Liver (tissue), 9 donors: ENCODE results near the gene CDH22. TPM values are rescaled to one million over a fixed set of nuclear protein-coding genes. Genes with fewer than 3 reads are reported as not detected.

Experiments used
- DNase-seq: peaks from one replicate; pipeline ENCODE4 v3.0.0-alpha.2; 2017; ENCODE audit warnings: low spot score
- H3K27ac ChIP-seq, 2 donors: one replicate each; pipeline ENCODE4 v1.7.0; 2013; ENCODE audit warnings: inconsistent platforms in 2 of 2, low read length in 2 of 2, control low read depth in 1 of 2, low read depth in 1 of 2, mild to moderate bottlenecking in 1 of 2
- H3K27me3 ChIP-seq, 4 donors: one replicate each; pipeline versions ENCODE4 v1.6.1 to v1.7.0; 2013; ENCODE audit warnings: low read length in 3 of 4, inconsistent platforms in 1 of 4, mild to moderate bottlenecking in 1 of 4, moderate library complexity in 1 of 4; ENCODE audit not compliant: control insufficient read depth in 4 of 4, insufficient read depth in 4 of 4
- H3K36me3 ChIP-seq, 4 donors: one replicate each; pipeline versions ENCODE4 v1.6.1 to v1.7.0; 2013; ENCODE audit warnings: low read length in 3 of 4, mild to moderate bottlenecking in 3 of 4, low read depth in 1 of 4, moderate library complexity in 1 of 4; ENCODE audit not compliant: control insufficient read depth in 4 of 4, insufficient read depth in 3 of 4
- H3K4me1 ChIP-seq, 4 donors: one replicate each; pipeline versions ENCODE4 v1.6.1 to v1.7.0; 2013; ENCODE audit warnings: low read length in 3 of 4, mild to moderate bottlenecking in 3 of 4, moderate library complexity in 1 of 4; ENCODE audit not compliant: control insufficient read depth in 4 of 4, insufficient read depth in 4 of 4
- H3K4me3 ChIP-seq, 3 donors: one replicate each; pipeline versions ENCODE4 v1.6.1 to v1.7.0; 2013; ENCODE audit warnings: low read length in 3 of 3, control low read depth in 1 of 3, low read depth in 1 of 3, mild to moderate bottlenecking in 1 of 3
- H3K9ac ChIP-seq, 2 donors: one replicate each; pipeline ENCODE4 v1.7.0; 2013; ENCODE audit warnings: low read length in 2 of 2, mild to moderate bottlenecking in 2 of 2, moderate library complexity in 2 of 2, control low read depth in 1 of 2, low read depth in 1 of 2
- H3K9me3 ChIP-seq, 4 donors: one replicate each; pipeline versions ENCODE4 v1.6.1 to v1.7.0; 2013; ENCODE audit warnings: low read length in 3 of 4; ENCODE audit not compliant: control insufficient read depth in 4 of 4
- EGR1 ChIP-seq, 2 donors: IDR thresholded peaks; 2 replicates each; pipeline ENCODE4 v1.6.1; 2016 to 2018; ENCODE audit warnings: antibody characterized with exemption in 2 of 2, low read depth in 2 of 2
- FOXA1 ChIP-seq: IDR thresholded peaks from 2 replicates; pipeline ENCODE4 v1.6.1; 2016; ENCODE audit warnings: antibody characterized with exemption
- FOXA2 ChIP-seq: IDR thresholded peaks from 2 replicates; pipeline ENCODE4 v1.6.1; 2016; ENCODE audit warnings: antibody characterized with exemption
- GABPA ChIP-seq, 2 donors: IDR thresholded peaks in 1 of 2; conservative IDR thresholded peaks in 1 of 2; 2 replicates each; pipeline ENCODE4 v1.6.1; 2016; ENCODE audit warnings: antibody characterized with exemption in 2 of 2, mild to moderate bottlenecking in 1 of 2, moderate library complexity in 1 of 2
- HNF4A ChIP-seq, 2 donors: conservative IDR thresholded peaks; 2 replicates each; pipeline ENCODE4 v1.6.1; 2016; ENCODE audit warnings: antibody characterized with exemption in 2 of 2, mild to moderate bottlenecking in 2 of 2
- HNF4G ChIP-seq: IDR thresholded peaks from 2 replicates; pipeline ENCODE4 v1.6.1; 2016; ENCODE audit warnings: antibody characterized with exemption
- JUND ChIP-seq, 2 donors: IDR thresholded peaks; 2 replicates each; pipeline ENCODE4 v1.6.1; 2016; ENCODE audit warnings: antibody characterized with exemption in 2 of 2
- NR2F2 ChIP-seq: IDR thresholded peaks from 2 replicates; pipeline ENCODE4 v1.6.1; 2016; ENCODE audit warnings: antibody characterized with exemption
- RAD21 ChIP-seq, 2 donors: IDR thresholded peaks; 2 replicates each; pipeline ENCODE4 v1.6.1; 2016; ENCODE audit warnings: antibody characterized with exemption in 2 of 2, mild to moderate bottlenecking in 2 of 2
- RXRA ChIP-seq, 2 donors: IDR thresholded peaks; 2 replicates each; pipeline ENCODE4 v1.6.1; 2017 to 2018; ENCODE audit warnings: antibody characterized with exemption in 2 of 2, mild to moderate bottlenecking in 1 of 2
- SP1 ChIP-seq: IDR thresholded peaks from 2 replicates; pipeline ENCODE4 v1.6.1; 2018; ENCODE audit warnings: antibody characterized with exemption, mild to moderate bottlenecking
- TAF1 ChIP-seq: conservative IDR thresholded peaks from 2 replicates; pipeline ENCODE4 v1.6.1; 2016; ENCODE audit warnings: antibody characterized with exemption, mild to moderate bottlenecking
- YY1 ChIP-seq: IDR thresholded peaks from 2 replicates; pipeline ENCODE4 v1.6.1; 2016; ENCODE audit warnings: antibody characterized with exemption, mild to moderate bottlenecking
- WGBS: extraction: QIAGEN DNeasy Blood & Tissue Kit; methylation state at CpG from one replicate; pipeline ENCODE4 v1.1.7; 2013; 5-methylcytosine and 5-hydroxymethylcytosine counted together
- polyA plus RNA-seq, 2 donors: library from polyadenylated mRNA; stranded (reverse) in 1 of 2; unstranded in 1 of 2; fragments of 200-250 nt in 1 of 2; fragments of >200 nt in 1 of 2; fragmentation: Nextera tagmentation in 1 of 2; extraction: Ambion mirVana in 1 of 2; gene quantifications; one replicate each; pipeline versions ENCODE4 v1.2.1 to v1.2.3, GENCODE V29; 2013 to 2015
- total RNA-seq, 2 donors: library from RNA; depleted of rRNA; stranded (reverse); fragments of >200 nt; gene quantifications; one replicate each; pipeline ENCODE4 v1.2.3, GENCODE V29; 2014
- TF ChIP-seq, protein P1 (sequence below): IDR thresholded peaks from 2 replicates; pipeline ENCODE4 v1.6.1; 2016; ENCODE audit warnings: antibody characterized with exemption, mild to moderate bottlenecking
- TF ChIP-seq, protein P2 (sequence below): IDR thresholded peaks from 2 replicates; pipeline ENCODE4 v1.6.1; 2016; ENCODE audit warnings: antibody characterized with exemption
- TF ChIP-seq, protein P3 (sequence below): fragments of 150-350 bp; IDR thresholded peaks from 2 replicates; pipeline ENCODE4 v1.5.1; 2017; ENCODE audit warnings: improper control_type of control experiment, low read depth, low read length; ENCODE audit not compliant: missing input control
- TF ChIP-seq, protein P4 (sequence below): IDR thresholded peaks from 2 replicates; pipeline ENCODE4 v1.6.1; 2016; ENCODE audit warnings: antibody characterized with exemption
- TF ChIP-seq, protein P5 (sequence below): IDR thresholded peaks from 2 replicates; pipeline ENCODE4 v1.6.1; 2016; ENCODE audit warnings: antibody characterized with exemption
- donor health status: healthy.
- donor health status: healthy.
- donor health status: healthy.
- donor health status: healthy.
- donor health status: healthy.

The CDH22 gene
- total and polyA plus RNA-seq, 4 donors = 0.02 TPM; not detected in 3

DNA sequence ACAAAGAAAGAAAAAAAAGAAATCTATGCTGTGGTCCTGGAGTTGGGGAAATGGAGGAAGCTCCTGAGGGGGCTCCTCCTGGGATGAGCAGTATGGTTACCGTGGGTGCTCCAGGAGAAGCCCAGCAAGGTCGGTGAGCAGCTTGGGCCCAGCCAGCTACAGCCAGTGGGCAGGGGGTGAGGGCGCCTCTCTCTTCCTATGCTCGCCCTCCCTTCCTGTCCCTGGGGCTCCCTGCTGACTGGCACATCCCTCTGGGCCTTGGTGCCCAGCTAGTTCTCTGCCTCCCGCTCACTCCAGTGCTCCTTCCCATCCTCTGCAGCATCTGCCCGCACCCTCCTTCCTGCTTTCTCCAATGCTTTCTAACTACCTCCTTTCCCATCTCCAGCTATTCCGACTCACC, 173.6 kb downstream of the CDH22 start:
- DNase-seq = no peak
- TF ChIP-seq RAD21 (IDR thresholded peaks at IDR 0.05) (no peak), FOXA1 (no peak), RXRA (IDR thresholded peaks at IDR 0.05) (no peak), SP1 (no peak), JUND (IDR thresholded peaks at IDR 0.05) (no peak)
- TF ChIP-seq, protein P1, sequence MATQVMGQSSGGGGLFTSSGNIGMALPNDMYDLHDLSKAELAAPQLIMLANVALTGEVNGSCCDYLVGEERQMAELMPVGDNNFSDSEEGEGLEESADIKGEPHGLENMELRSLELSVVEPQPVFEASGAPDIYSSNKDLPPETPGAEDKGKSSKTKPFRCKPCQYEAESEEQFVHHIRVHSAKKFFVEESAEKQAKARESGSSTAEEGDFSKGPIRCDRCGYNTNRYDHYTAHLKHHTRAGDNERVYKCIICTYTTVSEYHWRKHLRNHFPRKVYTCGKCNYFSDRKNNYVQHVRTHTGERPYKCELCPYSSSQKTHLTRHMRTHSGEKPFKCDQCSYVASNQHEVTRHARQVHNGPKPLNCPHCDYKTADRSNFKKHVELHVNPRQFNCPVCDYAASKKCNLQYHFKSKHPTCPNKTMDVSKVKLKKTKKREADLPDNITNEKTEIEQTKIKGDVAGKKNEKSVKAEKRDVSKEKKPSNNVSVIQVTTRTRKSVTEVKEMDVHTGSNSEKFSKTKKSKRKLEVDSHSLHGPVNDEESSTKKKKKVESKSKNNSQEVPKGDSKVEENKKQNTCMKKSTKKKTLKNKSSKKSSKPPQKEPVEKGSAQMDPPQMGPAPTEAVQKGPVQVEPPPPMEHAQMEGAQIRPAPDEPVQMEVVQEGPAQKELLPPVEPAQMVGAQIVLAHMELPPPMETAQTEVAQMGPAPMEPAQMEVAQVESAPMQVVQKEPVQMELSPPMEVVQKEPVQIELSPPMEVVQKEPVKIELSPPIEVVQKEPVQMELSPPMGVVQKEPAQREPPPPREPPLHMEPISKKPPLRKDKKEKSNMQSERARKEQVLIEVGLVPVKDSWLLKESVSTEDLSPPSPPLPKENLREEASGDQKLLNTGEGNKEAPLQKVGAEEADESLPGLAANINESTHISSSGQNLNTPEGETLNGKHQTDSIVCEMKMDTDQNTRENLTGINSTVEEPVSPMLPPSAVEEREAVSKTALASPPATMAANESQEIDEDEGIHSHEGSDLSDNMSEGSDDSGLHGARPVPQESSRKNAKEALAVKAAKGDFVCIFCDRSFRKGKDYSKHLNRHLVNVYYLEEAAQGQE = no peak

DNA sequence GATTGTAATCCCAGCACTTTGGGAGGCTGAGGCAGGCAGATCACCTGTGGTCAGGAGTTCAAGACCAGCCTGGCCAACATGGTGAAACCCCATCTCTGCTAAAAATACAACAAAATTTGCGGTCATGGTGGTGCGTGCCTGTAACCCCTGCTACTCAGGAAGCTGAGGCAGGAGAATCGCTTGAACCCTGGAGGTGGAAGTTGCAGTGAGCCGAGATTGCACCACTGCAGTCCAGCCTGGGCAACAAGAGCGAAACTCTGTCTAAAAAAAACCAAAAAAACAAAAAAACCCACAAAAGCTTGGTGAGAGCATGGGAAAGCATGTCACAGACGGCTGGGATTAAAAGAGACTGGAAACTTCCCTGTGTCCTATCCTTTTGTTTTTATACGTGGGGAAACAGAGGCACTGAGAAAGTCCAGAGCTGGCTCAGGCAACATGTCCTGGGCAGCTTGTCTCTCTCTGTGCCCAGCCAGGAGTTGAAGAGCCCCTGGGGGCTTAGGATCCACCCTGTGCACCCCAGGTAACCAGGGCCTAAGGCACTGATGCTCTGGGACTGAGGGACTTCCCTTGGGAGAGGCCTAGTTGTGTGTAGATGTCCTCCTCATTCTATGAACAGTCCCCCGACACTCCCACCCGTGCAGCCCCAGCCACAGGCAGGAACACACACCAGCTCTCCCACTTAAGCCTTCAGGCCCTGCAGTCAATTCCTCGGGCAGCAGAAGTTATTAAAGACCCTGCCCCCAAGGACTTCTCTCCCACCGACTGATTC, 174.2 kb downstream of the CDH22 start:
- no peak overlapping the region for H3K27ac ChIP-seq
- H3K36me3 ChIP-seq = no peaks in the 10 kb centered on the region
- DNase-seq = no peak
- WGBS = 76% methylated on average over 11 of the region's 11 CpGs
- TF ChIP-seq FOXA2 = no peak
- no peak for TF ChIP-seq GABPA (IDR thresholded peaks at IDR 0.05 in 1 of 2, conservative IDR thresholded peaks at IDR 0.05 in 1 of 2)
- TF ChIP-seq, protein P2, sequence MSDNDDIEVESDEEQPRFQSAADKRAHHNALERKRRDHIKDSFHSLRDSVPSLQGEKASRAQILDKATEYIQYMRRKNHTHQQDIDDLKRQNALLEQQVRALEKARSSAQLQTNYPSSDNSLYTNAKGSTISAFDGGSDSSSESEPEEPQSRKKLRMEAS = no peak
- no peak for TF ChIP-seq RAD21 (IDR thresholded peaks at IDR 0.05)
- TF ChIP-seq, protein P3, sequence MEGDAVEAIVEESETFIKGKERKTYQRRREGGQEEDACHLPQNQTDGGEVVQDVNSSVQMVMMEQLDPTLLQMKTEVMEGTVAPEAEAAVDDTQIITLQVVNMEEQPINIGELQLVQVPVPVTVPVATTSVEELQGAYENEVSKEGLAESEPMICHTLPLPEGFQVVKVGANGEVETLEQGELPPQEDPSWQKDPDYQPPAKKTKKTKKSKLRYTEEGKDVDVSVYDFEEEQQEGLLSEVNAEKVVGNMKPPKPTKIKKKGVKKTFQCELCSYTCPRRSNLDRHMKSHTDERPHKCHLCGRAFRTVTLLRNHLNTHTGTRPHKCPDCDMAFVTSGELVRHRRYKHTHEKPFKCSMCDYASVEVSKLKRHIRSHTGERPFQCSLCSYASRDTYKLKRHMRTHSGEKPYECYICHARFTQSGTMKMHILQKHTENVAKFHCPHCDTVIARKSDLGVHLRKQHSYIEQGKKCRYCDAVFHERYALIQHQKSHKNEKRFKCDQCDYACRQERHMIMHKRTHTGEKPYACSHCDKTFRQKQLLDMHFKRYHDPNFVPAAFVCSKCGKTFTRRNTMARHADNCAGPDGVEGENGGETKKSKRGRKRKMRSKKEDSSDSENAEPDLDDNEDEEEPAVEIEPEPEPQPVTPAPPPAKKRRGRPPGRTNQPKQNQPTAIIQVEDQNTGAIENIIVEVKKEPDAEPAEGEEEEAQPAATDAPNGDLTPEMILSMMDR = no peak
- TF ChIP-seq NR2F2 = no peak
- no peak for TF ChIP-seq YY1
- no peak for TF ChIP-seq EGR1 (IDR thresholded peaks at IDR 0.05; ENCODE audit: low read depth in 2 of 2)
- TF ChIP-seq, protein P1 = no peak
- no peak for TF ChIP-seq FOXA1
- no peak for TF ChIP-seq HNF4G
- TF ChIP-seq, protein P4, sequence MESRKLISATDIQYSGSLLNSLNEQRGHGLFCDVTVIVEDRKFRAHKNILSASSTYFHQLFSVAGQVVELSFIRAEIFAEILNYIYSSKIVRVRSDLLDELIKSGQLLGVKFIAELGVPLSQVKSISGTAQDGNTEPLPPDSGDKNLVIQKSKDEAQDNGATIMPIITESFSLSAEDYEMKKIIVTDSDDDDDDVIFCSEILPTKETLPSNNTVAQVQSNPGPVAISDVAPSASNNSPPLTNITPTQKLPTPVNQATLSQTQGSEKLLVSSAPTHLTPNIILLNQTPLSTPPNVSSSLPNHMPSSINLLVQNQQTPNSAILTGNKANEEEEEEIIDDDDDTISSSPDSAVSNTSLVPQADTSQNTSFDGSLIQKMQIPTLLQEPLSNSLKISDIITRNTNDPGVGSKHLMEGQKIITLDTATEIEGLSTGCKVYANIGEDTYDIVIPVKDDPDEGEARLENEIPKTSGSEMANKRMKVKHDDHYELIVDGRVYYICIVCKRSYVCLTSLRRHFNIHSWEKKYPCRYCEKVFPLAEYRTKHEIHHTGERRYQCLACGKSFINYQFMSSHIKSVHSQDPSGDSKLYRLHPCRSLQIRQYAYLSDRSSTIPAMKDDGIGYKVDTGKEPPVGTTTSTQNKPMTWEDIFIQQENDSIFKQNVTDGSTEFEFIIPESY = no peak
- TF ChIP-seq RXRA (IDR thresholded peaks at IDR 0.05) = no peak
- TF ChIP-seq SP1 = no peak
- TF ChIP-seq, protein P5, sequence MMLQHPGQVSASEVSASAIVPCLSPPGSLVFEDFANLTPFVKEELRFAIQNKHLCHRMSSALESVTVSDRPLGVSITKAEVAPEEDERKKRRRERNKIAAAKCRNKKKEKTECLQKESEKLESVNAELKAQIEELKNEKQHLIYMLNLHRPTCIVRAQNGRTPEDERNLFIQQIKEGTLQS = no peak
- TF ChIP-seq TAF1 = no peak
- no peak for TF ChIP-seq HNF4A (conservative IDR thresholded peaks at IDR 0.05)
- no peak overlapping the region for H3K4me3 ChIP-seq
- no peaks in the 10 kb centered on the region for H3K27me3 ChIP-seq
- no peaks in the 10 kb centered on the region for H3K4me1 ChIP-seq
- H3K9me3 ChIP-seq = no peaks in the 10 kb centered on the region
- no peak overlapping the region for H3K9ac ChIP-seq

More for the DNA sequence above, 173.6 kb downstream of the CDH22 start:
- no peak overlapping the region for H3K4me3 ChIP-seq
- H3K27ac ChIP-seq = no peak overlapping the region
- no peaks in the 10 kb centered on the region for H3K4me1 ChIP-seq
- no peak overlapping the region for H3K9ac ChIP-seq
- H3K9me3 ChIP-seq = no peaks in the 10 kb centered on the region
- 78% methylated on average over 7 of the region's 7 CpGs for WGBS
- no peaks in the 10 kb centered on the region for H3K27me3 ChIP-seq
- H3K36me3 ChIP-seq = no peaks in the 10 kb centered on the region
